Activated naive CD8-positive, alpha-beta T cell treated with anti-CD3 and anti-CD28 coated beads, Interleukin-2, amount 50 U/mL, for 24 hours (primary cell): ENCODE results near the gene RBM28.

Experiments
- ATAC-seq: fragments of 150-1000 bp; cut with Tn5 transposase; one replicate; pipeline ENCODE4 v1.10.0; 2021
- DNase-seq: peaks from one replicate; pipeline ENCODE4 v3.0.0; 2021
- H3K27ac Mint-ChIP-seq: one replicate; pipeline ENCODE4 v1.8.0; 2021; ENCODE audit warnings: mild to moderate bottlenecking, mixed read lengths
- H3K27me3 Mint-ChIP-seq: one replicate; pipeline ENCODE4 v1.8.0; 2021; ENCODE audit warnings: mixed read lengths
- H3K36me3 Mint-ChIP-seq: one replicate; pipeline ENCODE4 v1.8.0; 2021; ENCODE audit warnings: low read depth, mixed read lengths
- H3K4me1 Mint-ChIP-seq: one replicate; pipeline ENCODE4 v1.8.0; 2021; ENCODE audit warnings: mixed read lengths
- H3K4me3 Mint-ChIP-seq: one replicate; pipeline ENCODE4 v1.8.0; 2021; ENCODE audit warnings: mild to moderate bottlenecking, moderate library complexity, mixed read lengths
- H3K9me3 Mint-ChIP-seq: one replicate; pipeline ENCODE4 v1.8.0; 2021; ENCODE audit warnings: mixed read lengths

RBM28 gene

DNA sequence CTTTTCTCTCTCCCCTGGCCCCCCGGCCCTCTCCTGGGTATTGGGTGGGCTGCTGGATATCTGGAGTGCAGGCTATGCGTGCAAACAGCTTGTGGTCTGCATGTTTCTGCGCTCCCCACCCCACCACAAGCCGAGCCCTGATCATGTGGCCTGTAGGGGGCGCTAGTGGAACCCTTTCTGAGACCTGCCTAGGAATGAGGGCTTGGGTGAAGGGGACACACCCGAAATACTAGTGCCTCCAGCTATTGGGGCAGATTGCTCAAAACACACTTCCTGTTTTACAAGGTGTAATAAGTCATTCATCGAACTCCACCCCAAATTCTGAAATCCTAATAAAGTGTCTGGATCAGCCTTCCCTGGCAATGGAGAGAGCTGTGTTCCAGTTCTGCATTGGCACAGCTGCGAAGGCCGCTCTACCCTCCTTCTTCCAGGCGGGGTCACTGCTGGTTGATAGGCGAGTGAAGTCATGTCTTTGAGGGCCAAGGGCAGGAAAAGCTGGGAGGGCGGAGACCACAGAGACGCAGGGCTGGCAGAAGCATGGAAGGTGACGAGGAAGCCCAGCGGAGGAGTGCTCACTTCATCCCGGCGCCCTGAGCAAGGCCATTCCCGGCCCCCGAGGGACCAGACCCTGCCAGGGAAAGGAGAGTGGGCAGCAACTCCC lies 37.6 kb upstream of the RBM28 start:
- no peak overlapping the region for H3K27ac Mint-ChIP-seq
- H3K9me3 Mint-ChIP-seq, result no peaks in the 10 kb centered on the region
- H3K4me3 Mint-ChIP-seq, result no peak overlapping the region
- ATAC-seq, result peak; percentile 26
- H3K36me3 Mint-ChIP-seq, result no peaks in the 10 kb centered on the region
- DNase-seq, result peak; percentile 57
- no peaks in the 10 kb centered on the region for H3K4me1 Mint-ChIP-seq
- no peaks in the 10 kb centered on the region for H3K27me3 Mint-ChIP-seq

DNA sequence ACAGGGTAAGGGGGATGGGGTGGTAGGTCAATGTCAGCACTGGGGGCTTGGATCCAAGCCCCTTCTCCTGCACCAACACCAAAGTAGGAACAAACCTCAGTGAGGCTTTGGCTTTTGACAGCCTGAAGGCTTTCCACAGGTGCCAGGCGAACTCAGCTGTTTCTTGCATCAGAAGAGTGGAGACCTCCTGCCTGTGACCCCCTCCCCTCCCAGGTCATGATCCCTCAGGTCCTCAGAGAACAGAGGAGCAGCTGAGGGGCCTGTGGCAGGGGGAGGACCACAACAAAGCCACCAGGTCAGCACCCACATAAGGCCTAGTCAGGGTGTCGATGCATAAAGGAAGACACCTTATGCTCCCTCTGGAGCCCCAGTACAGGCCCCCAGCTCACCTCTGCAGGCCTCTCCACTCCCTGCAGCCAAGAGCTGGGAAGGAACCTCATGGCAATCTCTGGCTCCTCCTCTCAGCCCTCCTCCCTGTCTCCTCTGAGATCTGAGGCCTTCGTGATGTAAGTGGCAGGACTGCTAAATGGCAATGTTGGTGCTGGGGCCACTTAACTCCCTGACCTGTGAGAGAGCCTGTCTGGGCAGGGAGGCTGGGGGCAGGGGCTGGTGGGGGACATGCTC lies 36.9 kb upstream of the RBM28 start:
- ATAC-seq, result no peak
- H3K4me1 Mint-ChIP-seq, result no peaks in the 10 kb centered on the region
- H3K36me3 Mint-ChIP-seq, result no peaks in the 10 kb centered on the region
- H3K27ac Mint-ChIP-seq, result no peak overlapping the region
- H3K9me3 Mint-ChIP-seq, result no peaks in the 10 kb centered on the region
- H3K4me3 Mint-ChIP-seq, result no peak overlapping the region
- no peaks in the 10 kb centered on the region for H3K27me3 Mint-ChIP-seq
- DNase-seq, result no peak

DNA sequence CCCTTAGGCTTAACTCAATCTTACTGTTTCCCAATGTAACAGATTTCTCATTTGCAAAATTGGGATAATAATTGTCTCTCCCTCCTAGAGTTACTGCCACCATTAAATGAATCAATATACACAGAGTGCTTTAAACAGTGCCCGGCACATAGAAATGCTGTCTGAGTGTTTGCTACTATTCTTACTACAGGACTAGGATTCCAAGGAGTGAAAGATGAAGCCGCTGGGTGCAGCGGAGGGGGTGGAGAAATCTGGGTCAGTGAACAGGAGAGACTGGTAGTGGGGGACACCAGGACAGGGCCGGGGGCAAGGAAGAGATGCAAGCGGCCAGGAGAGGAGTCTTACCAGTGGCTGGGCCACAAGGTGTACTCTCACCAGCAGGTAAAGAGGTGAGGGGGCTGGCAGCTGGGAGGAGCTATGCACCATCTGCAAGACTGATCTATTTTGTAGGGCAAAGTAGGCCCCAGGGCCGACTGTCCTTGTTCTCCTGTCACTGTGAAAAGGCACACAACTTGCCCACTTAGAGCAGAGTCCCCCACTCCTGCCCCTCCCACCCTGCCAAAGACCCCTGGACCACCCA lies 36.3 kb upstream of the RBM28 start:
- no peak overlapping the region for H3K27ac Mint-ChIP-seq
- H3K4me3 Mint-ChIP-seq, result no peak overlapping the region
- no peaks in the 10 kb centered on the region for H3K4me1 Mint-ChIP-seq
- H3K36me3 Mint-ChIP-seq, result no peaks in the 10 kb centered on the region
- ATAC-seq, result no peak
- no peaks in the 10 kb centered on the region for H3K27me3 Mint-ChIP-seq
- no peaks in the 10 kb centered on the region for H3K9me3 Mint-ChIP-seq
- DNase-seq, result no peak

DNA sequence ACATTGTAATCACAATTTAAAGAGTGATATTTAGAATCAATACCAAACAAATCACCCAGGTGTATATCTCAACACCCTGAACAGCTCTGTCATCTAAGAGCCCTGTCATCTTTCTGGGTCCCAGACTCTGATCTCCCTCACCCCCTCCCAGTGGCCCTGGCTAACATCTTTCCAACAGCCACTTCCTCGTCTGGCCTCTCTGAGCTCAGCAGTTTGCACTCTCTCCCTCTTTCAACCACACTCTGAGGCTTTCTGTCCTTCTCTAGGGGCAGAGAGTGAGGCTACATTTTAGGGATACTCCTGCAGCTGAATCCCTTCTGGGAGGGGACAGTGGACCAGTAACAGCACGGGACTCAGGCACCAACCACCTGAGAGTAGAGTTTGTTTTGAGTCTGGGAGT lies 34.9 kb upstream of the RBM28 start:
- no peak overlapping the region for H3K27ac Mint-ChIP-seq
- peaks cover 2% of the 10 kb centered on the region for H3K27me3 Mint-ChIP-seq
- no peak for ATAC-seq

DNA sequence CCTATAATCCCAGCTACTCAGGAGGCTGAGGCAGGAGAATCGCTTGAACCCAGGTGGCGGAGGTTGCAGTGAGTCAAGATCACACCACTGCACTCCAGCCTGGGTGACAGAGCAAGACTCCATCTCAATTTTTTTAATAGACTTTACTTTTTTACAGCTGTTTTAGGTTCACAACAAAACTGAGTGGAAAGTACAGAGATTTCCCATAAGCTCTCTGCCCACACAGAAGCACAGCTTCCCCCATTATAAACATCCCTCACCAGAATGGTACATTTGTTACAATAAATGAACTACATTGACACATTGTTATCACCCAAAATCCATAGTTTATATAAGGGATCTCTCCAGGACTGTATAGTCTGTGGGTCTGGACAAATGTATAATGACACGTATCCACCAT lies 32.4 kb upstream of the RBM28 start:
- H3K9me3 Mint-ChIP-seq, result no peaks in the 10 kb centered on the region
- no peak for ATAC-seq
- H3K27me3 Mint-ChIP-seq, result peaks cover 6% of the 10 kb centered on the region
- DNase-seq, result no peak
- no peaks in the 10 kb centered on the region for H3K4me1 Mint-ChIP-seq
- H3K4me3 Mint-ChIP-seq, result no peak overlapping the region
- no peaks in the 10 kb centered on the region for H3K36me3 Mint-ChIP-seq
- H3K27ac Mint-ChIP-seq, result no peak overlapping the region

More for the DNA sequence above, 34.9 kb upstream of the RBM28 start:
- DNase-seq, result no peak
- Mint-ChIP-seq H3K9me3 (no peaks in the 10 kb centered on the region), H3K36me3 (no peaks in the 10 kb centered on the region), H3K4me3 (no peak overlapping the region), H3K4me1 (no peaks in the 10 kb centered on the region)

DNA sequence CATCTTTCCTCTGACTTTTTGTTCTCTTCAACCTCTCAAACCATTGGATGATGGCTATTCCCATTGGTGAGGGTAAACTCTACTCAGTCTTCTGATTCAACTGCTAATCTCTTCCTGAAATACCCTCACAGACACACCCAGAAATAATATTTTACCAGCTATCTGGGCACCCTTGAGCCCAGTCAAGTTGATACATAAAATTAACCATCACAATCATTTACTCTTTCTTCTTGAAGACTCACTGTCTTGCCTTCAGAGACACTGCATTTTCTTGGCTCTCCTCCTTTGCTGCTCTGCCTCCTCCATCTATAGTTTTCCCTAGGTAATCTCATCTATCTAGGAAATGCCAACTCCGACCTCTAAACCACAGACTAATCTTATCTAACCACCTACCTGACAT lies 30.3 kb upstream of the RBM28 start:
- DNase-seq (no peak), ATAC-seq (no peak)
- Mint-ChIP-seq H3K4me3 (no peak overlapping the region), H3K27ac (no peak overlapping the region), H3K9me3 (no peaks in the 10 kb centered on the region), H3K4me1 (no peaks in the 10 kb centered on the region), H3K27me3 (peaks cover 6% of the 10 kb centered on the region), H3K36me3 (no peaks in the 10 kb centered on the region)

DNA sequence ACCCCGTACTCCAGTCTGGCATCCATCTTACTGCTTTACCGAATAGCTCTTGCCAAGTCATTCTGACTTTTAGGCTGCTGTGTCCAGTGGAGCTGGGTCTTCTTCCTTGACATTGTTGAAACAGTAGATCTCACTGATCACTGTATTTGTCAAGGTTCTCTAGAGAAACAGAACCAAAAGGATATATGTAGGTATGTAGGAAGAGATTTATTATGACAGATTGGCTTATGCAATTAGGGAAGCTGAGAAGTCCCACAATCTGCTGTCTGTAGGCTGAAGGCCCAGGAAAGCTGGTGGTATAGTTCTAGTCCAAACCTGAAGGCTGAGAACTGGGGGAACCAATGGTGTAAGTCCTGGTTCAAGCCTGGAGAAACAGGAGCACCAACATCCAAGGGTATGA lies 29.9 kb upstream of the RBM28 start:
- no peak overlapping the region for H3K4me3 Mint-ChIP-seq
- no peak overlapping the region for H3K27ac Mint-ChIP-seq
- H3K9me3 Mint-ChIP-seq, result no peaks in the 10 kb centered on the region
- H3K27me3 Mint-ChIP-seq, result peaks cover 6% of the 10 kb centered on the region
- H3K36me3 Mint-ChIP-seq, result no peaks in the 10 kb centered on the region
- ATAC-seq (no peak), DNase-seq (no peak)
- H3K4me1 Mint-ChIP-seq, result no peaks in the 10 kb centered on the region

DNA sequence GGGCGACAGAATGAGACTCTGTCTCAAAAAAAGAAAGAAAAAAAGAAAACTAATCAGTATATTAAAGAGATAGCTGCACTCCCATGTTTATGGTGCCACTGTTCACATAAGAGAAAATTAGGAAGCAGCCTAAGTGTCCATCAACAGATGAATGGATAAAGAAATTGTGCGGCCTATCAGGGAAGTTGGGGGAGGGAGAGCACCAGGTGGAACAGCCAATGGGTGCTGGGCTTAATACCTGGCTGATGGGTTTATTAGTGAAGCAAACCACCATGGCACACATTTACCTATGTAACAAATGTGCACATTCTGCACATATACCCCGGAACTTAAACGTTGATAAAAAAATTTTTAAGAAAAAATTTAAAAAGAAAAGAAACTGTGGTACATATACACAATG lies 26.8 kb upstream of the RBM28 start:
- Mint-ChIP-seq H3K4me1 (no peaks in the 10 kb centered on the region), H3K4me3 (no peak overlapping the region), H3K27me3 (peaks cover 20% of the 10 kb centered on the region), H3K9me3 (no peaks in the 10 kb centered on the region), H3K27ac (no peak overlapping the region), H3K36me3 (no peaks in the 10 kb centered on the region)
- DNase-seq (no peak), ATAC-seq (no peak)

DNA sequence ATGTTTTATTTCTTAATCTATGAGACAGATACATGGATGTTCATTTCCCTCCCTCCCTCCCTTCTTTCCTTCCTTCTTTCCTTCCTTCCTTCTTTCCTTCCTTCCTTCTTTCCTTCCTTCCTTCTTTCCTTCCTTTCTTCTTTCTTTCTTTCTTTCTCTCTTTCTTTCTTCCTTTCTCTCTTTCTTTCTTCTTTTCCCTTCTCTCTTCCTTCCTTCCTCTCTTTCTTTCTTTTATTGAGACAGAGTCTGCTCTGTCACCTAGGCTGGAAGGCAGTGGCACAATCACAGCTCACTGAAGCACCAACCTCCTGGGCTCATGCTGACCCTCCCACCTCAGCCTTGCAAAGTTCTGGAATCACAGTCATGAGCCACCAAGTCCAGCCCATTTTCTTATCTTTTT lies 23.3 kb upstream of the RBM28 start:
- Mint-ChIP-seq H3K4me1 (peaks cover 10% of the 10 kb centered on the region), H3K27ac (no peak overlapping the region), H3K27me3 (peaks cover 48% of the 10 kb centered on the region), H3K9me3 (no peaks in the 10 kb centered on the region), H3K36me3 (no peaks in the 10 kb centered on the region), H3K4me3 (no peak overlapping the region)
- ATAC-seq, result no peak
- DNase-seq, result no peak

DNA sequence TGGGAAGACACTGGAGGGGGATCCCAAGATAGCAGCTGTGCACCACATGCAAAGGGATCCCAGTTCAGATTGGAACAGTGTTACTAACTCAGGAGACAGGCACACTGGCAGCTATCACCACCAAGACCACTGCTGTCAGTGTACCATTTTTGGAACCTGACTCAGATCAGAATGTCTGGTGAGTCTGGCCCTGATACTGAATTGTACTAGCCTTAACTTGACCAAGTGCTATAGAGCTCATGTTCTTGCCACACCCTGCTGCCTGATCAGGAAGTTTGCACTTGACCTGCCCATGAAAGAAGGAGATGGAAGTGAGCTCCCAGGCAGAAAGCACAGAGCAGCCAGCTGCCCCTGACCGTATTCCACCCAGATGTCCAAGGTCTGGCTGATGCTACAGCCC lies 22.6 kb upstream of the RBM28 start:
- no peak for DNase-seq
- Mint-ChIP-seq H3K9me3 (no peaks in the 10 kb centered on the region), H3K4me1 (peaks cover 12% of the 10 kb centered on the region), H3K4me3 (no peak overlapping the region), H3K27ac (no peak overlapping the region), H3K36me3 (no peaks in the 10 kb centered on the region), H3K27me3 (peaks cover 51% of the 10 kb centered on the region)
- ATAC-seq, result no peak

DNA sequence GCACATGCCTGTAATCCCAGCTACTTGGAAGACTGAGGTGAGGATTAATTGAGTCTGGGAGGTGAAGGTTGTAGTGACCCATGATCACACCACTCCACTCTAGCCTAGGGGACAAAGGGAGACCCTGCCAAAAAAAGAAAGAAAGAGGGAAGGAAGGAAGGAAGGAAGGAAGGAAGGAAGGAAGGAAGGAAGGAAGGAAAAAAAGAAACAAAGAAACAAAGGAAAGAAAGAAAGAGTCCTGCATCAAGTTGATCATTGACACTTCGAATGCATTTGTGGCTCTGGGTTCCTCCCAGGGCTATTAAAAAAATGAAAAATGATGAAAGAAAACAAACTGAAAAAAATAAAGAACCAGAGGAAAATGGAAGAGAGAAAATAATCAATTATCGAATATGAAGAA lies 21.7 kb upstream of the RBM28 start:
- H3K27me3 Mint-ChIP-seq, result peaks cover 58% of the 10 kb centered on the region
- H3K9me3 Mint-ChIP-seq, result no peaks in the 10 kb centered on the region
- DNase-seq (no peak), ATAC-seq (no peak)
- no peak overlapping the region for H3K27ac Mint-ChIP-seq
- H3K4me3 Mint-ChIP-seq, result no peak overlapping the region
- H3K36me3 Mint-ChIP-seq, result no peaks in the 10 kb centered on the region
- H3K4me1 Mint-ChIP-seq, result peaks cover 18% of the 10 kb centered on the region

DNA sequence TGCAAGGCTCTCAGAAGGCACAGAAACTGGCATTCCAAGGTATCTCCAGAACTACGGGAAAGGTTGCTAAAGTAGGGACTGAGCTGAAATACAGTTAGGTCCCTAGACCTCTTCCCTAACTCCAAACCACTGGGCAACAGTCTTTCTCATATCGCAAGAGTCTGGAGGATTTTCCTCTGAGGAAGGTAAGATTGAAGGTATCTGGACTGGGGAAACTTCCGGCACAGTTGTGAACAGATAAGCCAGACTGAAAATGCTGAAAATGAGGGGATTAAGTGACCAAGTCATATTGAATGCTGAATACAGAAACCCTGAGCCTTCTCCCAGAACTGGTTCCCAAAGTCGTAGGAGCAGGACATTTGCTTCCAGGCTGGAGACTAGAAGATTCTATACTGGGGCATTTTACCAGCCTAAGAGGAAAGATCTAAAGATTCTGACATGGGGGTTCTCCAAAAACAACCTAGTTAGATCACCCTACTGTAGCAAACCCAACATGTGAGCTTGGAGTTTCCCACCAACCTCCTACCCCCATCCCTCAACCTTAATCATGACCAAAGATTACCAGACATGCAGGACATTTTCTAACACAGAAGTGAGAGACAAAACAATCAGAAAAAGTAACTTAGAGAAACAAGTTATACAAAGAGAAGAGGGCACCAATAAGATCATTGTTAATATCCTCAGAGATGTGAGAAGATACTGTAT lies 20.6 kb upstream of the RBM28 start:
- H3K27me3 Mint-ChIP-seq, result peaks cover 69% of the 10 kb centered on the region
- no peaks in the 10 kb centered on the region for H3K36me3 Mint-ChIP-seq
- H3K4me1 Mint-ChIP-seq, result peaks cover 18% of the 10 kb centered on the region
- DNase-seq, result no peak
- no peaks in the 10 kb centered on the region for H3K9me3 Mint-ChIP-seq
- no peak overlapping the region for H3K27ac Mint-ChIP-seq
- no peak for ATAC-seq
- no peak overlapping the region for H3K4me3 Mint-ChIP-seq

DNA sequence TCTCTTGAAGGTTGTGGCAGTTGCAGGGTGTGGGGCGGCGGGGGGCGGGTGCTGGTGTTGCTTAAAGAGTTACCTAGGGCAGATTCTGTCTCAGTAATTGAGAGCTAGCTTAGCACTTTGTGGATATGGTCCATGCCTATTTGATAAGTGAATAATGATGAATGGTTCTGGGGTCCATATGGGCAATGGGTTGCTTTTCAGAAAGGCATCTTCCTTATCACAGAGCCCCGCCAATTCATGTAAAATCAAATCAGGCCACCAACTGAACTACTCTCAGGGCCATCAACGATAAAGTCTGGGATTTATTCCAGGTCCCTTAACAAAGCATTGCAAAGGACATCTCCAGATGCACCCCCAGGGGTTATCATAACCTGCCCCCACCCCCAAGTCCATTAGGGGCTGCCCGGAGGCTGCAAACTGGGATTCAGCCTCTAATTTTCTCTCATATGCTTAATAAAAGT lies 19.6 kb upstream of the RBM28 start:
- H3K9me3 Mint-ChIP-seq, result no peaks in the 10 kb centered on the region
- H3K4me3 Mint-ChIP-seq, result no peak overlapping the region
- ATAC-seq, result no peak
- peaks cover 18% of the 10 kb centered on the region for H3K4me1 Mint-ChIP-seq
- no peak for DNase-seq
- H3K36me3 Mint-ChIP-seq, result no peaks in the 10 kb centered on the region
- H3K27ac Mint-ChIP-seq, result no peak overlapping the region
- H3K27me3 Mint-ChIP-seq, result peaks cover 77% of the 10 kb centered on the region

DNA sequence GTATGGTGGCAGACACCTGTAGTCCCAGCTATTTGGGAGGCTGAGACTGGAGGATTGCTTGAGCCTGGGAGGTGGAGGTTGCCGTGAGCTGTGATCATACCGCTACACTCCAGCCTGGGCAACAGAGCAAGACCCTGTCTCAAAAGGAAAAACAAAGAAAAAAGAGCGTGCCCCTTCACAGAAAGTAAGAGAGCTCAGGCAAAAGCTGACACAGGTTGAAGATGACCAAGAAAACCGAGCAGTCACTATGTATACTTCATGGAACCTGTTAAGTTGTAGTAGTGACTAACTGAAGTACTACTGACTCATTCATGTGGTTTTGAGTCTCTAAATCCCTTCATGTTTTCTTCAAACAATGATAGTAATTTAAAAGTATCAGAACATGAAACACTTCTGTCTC lies 19.0 kb upstream of the RBM28 start:
- no peaks in the 10 kb centered on the region for H3K36me3 Mint-ChIP-seq
- H3K4me3 Mint-ChIP-seq, result no peak overlapping the region
- ATAC-seq, result peak; percentile 85
- H3K4me1 Mint-ChIP-seq, result peaks cover 18% of the 10 kb centered on the region
- no peaks in the 10 kb centered on the region for H3K9me3 Mint-ChIP-seq
- H3K27ac Mint-ChIP-seq, result no peak overlapping the region
- peaks cover 79% of the 10 kb centered on the region for H3K27me3 Mint-ChIP-seq
- no peak for DNase-seq
